Hepatocyte (in vitro differentiated cells): Measurements from ENCODE around the gene PLA2G4E. TPM values are rescaled to one million over a fixed set of nuclear protein-coding genes. Genes with fewer than 3 reads are reported as not detected.

Experiments used
- DNase-seq: peaks from one replicate; pipeline ENCODE4 v3.0.0-alpha.2; 2016; ENCODE audit warnings: low spot score
- H2AFZ ChIP-seq: fragments of 200-600 bp; sonication (generic); 2 replicates; pipeline ENCODE4 v1.6.0; 2016; ENCODE audit warnings: antibody characterized with exemption, mild to moderate bottlenecking
- H3K27ac ChIP-seq: fragments of 200-600 bp; sonication (generic); 2 replicates; pipeline ENCODE4 v1.5.1; 2016; ENCODE audit warnings: mild to moderate bottlenecking
- H3K27me3 ChIP-seq: fragments of 200-600 bp; sonication (generic); 2 replicates; pipeline ENCODE4 v1.6.1; 2016
- H3K36me3 ChIP-seq: fragments of 200-600 bp; sonication (generic); replicated peaks from 2 replicates; pipeline ENCODE4 v1.5.1; 2016; ENCODE audit warnings: low read depth; ENCODE audit not compliant: insufficient read depth
- H3K4me1 ChIP-seq: fragments of 200-600 bp; sonication (generic); 2 replicates; pipeline ENCODE4 v1.5.1; 2016; ENCODE audit warnings: mild to moderate bottlenecking, moderate library complexity; ENCODE audit not compliant: insufficient read depth
- H3K4me2 ChIP-seq: fragments of 200-600 bp; sonication (generic); 2 replicates; pipeline ENCODE4 v1.6.0; 2016
- H3K4me3 ChIP-seq: fragments of 200-600 bp; sonication (generic); 2 replicates; pipeline ENCODE4 v1.5.1; 2016; ENCODE audit warnings: mild to moderate bottlenecking
- H3K79me2 ChIP-seq: fragments of 200-600 bp; sonication (generic); 2 replicates; pipeline ENCODE4 v1.6.0; 2017; ENCODE audit warnings: mild to moderate bottlenecking
- H3K9me2 ChIP-seq: fragments of 200-600 bp; sonication (generic); replicated peaks from 2 replicates; pipeline ENCODE4 v1.6.0; 2017; ENCODE audit warnings: mild to moderate bottlenecking; ENCODE audit not compliant: insufficient read depth
- H3K9me3 ChIP-seq: fragments of 200-600 bp; sonication (generic); 2 replicates; pipeline ENCODE4 v1.5.1; 2016; ENCODE audit warnings: low read depth, mild to moderate bottlenecking
- H4K20me1 ChIP-seq: fragments of 200-600 bp; sonication (generic); 2 replicates; pipeline ENCODE4 v1.6.0; 2016; ENCODE audit warnings: mild to moderate bottlenecking; ENCODE audit not compliant: insufficient read depth, poor library complexity, severe bottlenecking
- EZH2 ChIP-seq: fragments of 200-600 bp; sonication (generic); IDR thresholded peaks from 2 replicates; pipeline ENCODE4 v1.6.1; 2016; ENCODE audit warnings: antibody characterized with exemption, mild to moderate bottlenecking, borderline replicate concordance
- EZH2phosphoT487 ChIP-seq: fragments of 200-600 bp; sonication (generic); IDR thresholded peaks from one replicate; pipeline ENCODE4 v1.6.1; 2018; ENCODE audit warnings: antibody characterized with exemption, mild to moderate bottlenecking, low read depth, moderate library complexity; ENCODE audit not compliant: unreplicated experiment, severe bottlenecking
- WGBS: methylation state at CpG from one replicate; pipeline ENCODE4 v1.1.6; 2016; ENCODE audit warnings: low lambda C conversion rate; ENCODE audit errors: missing lambda C conversion rate; 5-methylcytosine and 5-hydroxymethylcytosine counted together
- polyA plus RNA-seq: library from polyadenylated mRNA; unstranded; fragments of >200 nt; fragmentation: Nextera tagmentation; extraction: Ambion mirVana; gene quantifications from 2 replicates; pipeline ENCODE4 v1.2.1, GENCODE V29; 2016
- total RNA-seq: library from RNA; depleted of rRNA; stranded (reverse); fragments of >200 nt; gene quantifications from 2 replicates; pipeline ENCODE4 v1.2.3, GENCODE V29; 2014
- TF ChIP-seq, protein P1 (sequence below): fragments of 200-600 bp; sonication (generic); IDR thresholded peaks from 2 replicates; pipeline ENCODE4 v1.5.1; 2016; ENCODE audit warnings: antibody characterized with exemption, mild to moderate bottlenecking; ENCODE audit not compliant: poor library complexity

The PLA2G4E gene
- total and polyA plus RNA-seq, 2 experiments from 2014 or later: 0.07 to 0.54 TPM

DNA sequence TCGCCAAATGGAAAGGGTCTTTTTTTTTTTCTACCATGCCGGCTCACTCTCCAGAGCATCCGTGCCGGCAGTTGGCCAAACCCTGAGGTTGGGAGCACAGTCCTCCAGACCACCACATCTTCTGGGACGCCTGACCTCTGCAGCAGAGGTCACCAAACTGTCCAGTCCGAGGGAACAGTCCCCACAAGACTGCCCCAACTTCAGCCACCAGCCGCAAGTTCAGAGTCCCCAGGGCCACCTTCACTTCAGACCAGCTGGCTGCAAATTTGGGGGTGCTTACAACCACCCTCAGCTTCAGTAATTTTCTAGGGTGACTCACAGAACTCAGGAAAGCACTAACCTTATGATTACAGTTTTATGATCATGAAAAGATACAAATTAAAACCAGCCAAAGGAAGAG, 44.6 kb upstream of the PLA2G4E start:
- H3K4me2 ChIP-seq: no peak overlapping the region
- H3K9me2 ChIP-seq: no peaks in the 10 kb centered on the region
- no peaks in the 10 kb centered on the region for H3K36me3 ChIP-seq
- H3K27me3 ChIP-seq: no peaks in the 10 kb centered on the region
- H3K9me3 ChIP-seq: no peaks in the 10 kb centered on the region
- TF ChIP-seq EZH2 (no peak), EZH2phosphoT487 (no peak)
- TF ChIP-seq, protein P1, sequence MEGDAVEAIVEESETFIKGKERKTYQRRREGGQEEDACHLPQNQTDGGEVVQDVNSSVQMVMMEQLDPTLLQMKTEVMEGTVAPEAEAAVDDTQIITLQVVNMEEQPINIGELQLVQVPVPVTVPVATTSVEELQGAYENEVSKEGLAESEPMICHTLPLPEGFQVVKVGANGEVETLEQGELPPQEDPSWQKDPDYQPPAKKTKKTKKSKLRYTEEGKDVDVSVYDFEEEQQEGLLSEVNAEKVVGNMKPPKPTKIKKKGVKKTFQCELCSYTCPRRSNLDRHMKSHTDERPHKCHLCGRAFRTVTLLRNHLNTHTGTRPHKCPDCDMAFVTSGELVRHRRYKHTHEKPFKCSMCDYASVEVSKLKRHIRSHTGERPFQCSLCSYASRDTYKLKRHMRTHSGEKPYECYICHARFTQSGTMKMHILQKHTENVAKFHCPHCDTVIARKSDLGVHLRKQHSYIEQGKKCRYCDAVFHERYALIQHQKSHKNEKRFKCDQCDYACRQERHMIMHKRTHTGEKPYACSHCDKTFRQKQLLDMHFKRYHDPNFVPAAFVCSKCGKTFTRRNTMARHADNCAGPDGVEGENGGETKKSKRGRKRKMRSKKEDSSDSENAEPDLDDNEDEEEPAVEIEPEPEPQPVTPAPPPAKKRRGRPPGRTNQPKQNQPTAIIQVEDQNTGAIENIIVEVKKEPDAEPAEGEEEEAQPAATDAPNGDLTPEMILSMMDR: no peak
- no peak overlapping the region for H3K4me3 ChIP-seq
- WGBS: 66% methylated on average over 7 of the region's 7 CpGs
- peaks cover 6% of the 10 kb centered on the region for H3K4me1 ChIP-seq
- H3K27ac ChIP-seq: no peak overlapping the region
- H2AFZ ChIP-seq: no peak overlapping the region
- no peaks in the 10 kb centered on the region for H3K79me2 ChIP-seq
- peak; percentile 1 for DNase-seq
- H4K20me1 ChIP-seq: no peaks in the 10 kb centered on the region

DNA sequence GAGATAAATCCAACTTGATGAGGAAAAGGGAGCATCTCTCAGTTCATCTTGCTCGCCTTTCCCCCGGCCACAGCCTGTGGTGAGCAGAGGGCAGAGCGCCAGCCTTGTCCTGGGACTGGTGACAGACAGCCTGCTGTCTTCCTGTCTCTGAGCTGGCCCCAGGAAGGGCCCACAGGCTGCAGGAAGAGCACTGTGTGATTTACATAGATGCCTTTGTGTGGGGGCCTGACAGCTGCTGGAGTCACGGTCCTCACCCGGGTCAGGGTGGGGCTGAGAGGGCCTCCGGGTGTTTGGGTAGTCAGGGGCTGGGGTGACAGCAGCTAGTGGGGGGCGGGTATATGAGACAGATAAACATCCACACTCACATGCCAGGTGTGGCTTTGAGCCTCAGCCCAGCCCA, 44.2 kb upstream of the PLA2G4E start:
- Histone ChIP-seq H2AFZ (no peak overlapping the region), H3K27ac (no peak overlapping the region), H3K9me3 (no peaks in the 10 kb centered on the region), H4K20me1 (no peaks in the 10 kb centered on the region), H3K4me2 (no peak overlapping the region), H3K4me3 (no peak overlapping the region), H3K4me1 (peaks cover 6% of the 10 kb centered on the region), H3K9me2 (no peaks in the 10 kb centered on the region), H3K36me3 (no peaks in the 10 kb centered on the region), H3K27me3 (no peaks in the 10 kb centered on the region), H3K79me2 (no peaks in the 10 kb centered on the region)
- TF ChIP-seq EZH2phosphoT487 (no peak), EZH2 (no peak)
- TF ChIP-seq, protein P1: no peak
- 54% methylated on average over 6 of the region's 7 CpGs for WGBS
- peak; percentile 7 for DNase-seq

DNA sequence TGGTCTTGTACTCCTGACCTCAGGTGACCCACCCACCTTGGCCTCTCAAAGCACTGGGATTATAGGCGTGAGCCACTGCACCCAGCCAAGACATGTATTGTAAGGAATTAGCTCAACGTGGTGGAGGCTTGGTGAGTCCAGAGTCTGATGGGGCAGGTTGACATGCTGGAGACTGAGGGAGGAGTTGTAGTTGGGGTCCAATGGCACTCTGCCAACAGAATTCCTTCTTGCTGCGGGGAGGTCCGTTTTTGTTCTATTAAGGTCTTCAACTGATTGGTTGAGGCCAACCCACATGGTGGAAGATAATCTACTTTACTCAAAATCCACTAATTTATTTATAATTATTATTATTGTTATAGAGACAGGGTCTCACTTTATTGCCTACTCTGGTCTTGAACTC, 43.4 kb upstream of the PLA2G4E start:
- Histone ChIP-seq H3K9me3 (no peaks in the 10 kb centered on the region), H3K36me3 (no peaks in the 10 kb centered on the region), H2AFZ (no peak overlapping the region), H3K4me2 (no peak overlapping the region), H4K20me1 (no peaks in the 10 kb centered on the region), H3K4me1 (peaks cover 6% of the 10 kb centered on the region), H3K27ac (no peak overlapping the region), H3K79me2 (no peaks in the 10 kb centered on the region), H3K4me3 (no peak overlapping the region), H3K27me3 (no peaks in the 10 kb centered on the region), H3K9me2 (no peaks in the 10 kb centered on the region)
- DNase-seq: peak; percentile 4
- WGBS: 92% methylated on average over 4 of the region's 4 CpGs
- TF ChIP-seq, protein P1: no peak
- TF ChIP-seq EZH2phosphoT487 (no peak), EZH2 (no peak)
